Measurements from ENCODE around the gene SLC9A9. TPM values are rescaled to one million over a fixed set of nuclear protein-coding genes. Genes with fewer than 3 reads are reported as not detected.
A peak's percentile ranks its signal among the peaks of the same experiment; 100 is the strongest.

SLC9A9 gene
- total RNA-seq, 1 donor from 2014 or later = 3.0 TPM

DNA sequence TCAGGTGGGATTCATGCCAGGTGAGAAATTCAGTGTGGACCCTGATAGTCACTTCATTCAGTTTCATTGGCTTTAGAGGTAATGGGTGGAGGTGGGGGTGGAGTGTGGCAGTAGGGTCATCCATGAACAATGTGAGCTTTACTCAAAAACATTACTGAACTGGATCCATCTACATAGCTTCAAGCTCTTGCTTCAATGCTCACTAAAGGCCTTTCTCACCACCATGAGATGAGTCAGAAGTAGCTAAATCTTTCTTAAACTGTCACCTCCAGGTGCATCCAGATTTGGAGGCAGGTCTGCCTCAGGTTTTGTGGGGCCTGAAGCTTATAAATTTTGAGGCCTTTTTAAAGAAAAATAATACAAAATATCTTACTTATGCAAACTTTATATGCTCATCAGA is 365.1 kb downstream of the SLC9A9 start:
- TF ChIP-seq, protein P1, sequence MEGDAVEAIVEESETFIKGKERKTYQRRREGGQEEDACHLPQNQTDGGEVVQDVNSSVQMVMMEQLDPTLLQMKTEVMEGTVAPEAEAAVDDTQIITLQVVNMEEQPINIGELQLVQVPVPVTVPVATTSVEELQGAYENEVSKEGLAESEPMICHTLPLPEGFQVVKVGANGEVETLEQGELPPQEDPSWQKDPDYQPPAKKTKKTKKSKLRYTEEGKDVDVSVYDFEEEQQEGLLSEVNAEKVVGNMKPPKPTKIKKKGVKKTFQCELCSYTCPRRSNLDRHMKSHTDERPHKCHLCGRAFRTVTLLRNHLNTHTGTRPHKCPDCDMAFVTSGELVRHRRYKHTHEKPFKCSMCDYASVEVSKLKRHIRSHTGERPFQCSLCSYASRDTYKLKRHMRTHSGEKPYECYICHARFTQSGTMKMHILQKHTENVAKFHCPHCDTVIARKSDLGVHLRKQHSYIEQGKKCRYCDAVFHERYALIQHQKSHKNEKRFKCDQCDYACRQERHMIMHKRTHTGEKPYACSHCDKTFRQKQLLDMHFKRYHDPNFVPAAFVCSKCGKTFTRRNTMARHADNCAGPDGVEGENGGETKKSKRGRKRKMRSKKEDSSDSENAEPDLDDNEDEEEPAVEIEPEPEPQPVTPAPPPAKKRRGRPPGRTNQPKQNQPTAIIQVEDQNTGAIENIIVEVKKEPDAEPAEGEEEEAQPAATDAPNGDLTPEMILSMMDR (IDR thresholded peaks at IDR 0.05; ENCODE audit: insufficient read depth, low read length, poor library complexity, severe bottlenecking) = no peak
- no peaks in the 10 kb centered on the region for H3K27me3 ChIP-seq (ENCODE audit: control insufficient read depth, insufficient read depth, low read length)
- H3K4me3 ChIP-seq (ENCODE audit: low read depth, low read length) = no peak overlapping the region
- H3K36me3 ChIP-seq (ENCODE audit: control insufficient read depth, insufficient read depth, low read length) = no peaks in the 10 kb centered on the region
- DNase-seq (ENCODE audit: low read depth) = no peak

DNA sequence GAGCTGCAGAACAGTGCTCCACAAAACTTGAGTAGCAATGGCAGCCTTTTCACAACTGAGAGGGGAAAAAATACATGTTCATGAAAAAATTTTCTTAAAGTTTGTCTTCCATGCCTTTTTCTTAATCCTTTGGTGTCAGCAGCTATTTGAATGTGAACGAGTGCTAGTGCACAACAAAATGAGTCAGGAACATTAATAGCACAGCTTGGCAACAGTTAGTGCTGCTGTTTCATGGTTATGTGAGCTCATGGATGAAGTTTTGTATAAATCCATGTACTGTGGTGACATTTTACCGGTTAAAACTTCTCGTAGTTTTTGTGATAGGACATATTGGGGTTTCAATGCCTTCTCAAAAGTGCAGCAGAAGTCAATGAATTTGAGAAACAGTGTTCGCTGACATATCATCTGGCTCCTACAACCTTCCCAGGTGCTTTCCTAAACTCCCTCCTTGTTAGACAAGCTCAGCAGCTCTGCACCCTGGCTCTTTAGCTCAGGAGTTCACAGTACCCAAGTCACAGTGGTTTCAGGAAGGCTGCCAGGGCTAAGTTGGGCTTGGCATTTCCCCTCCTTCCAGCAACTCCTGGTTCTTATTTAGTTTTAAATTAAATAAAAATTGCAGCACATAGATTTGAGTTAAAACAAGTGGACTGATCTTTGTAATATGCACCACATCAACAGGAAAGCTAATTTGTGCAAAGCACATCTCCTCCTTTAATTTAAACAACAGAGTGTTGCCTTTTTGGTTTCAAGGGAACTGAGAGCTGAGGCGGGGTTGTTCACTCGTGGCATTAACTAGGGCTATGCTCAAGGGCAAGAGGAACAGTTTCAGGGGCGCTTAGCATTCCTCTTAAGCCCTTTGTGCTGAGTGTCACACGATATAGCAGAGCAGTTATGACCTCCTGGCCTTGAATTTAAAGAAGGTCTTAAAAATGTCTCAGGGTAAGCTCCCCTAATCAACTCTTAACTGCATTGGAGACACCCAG is 365.9 kb downstream of the SLC9A9 start:
- no peaks in the 10 kb centered on the region for H3K36me3 ChIP-seq (ENCODE audit: control insufficient read depth, insufficient read depth, low read length)
- DNase-seq (ENCODE audit: low read depth) = no peak
- no peaks in the 10 kb centered on the region for H3K27me3 ChIP-seq (ENCODE audit: control insufficient read depth, insufficient read depth, low read length)
- H3K4me3 ChIP-seq (ENCODE audit: low read depth, low read length) = no peak overlapping the region
- TF ChIP-seq, protein P1 (IDR thresholded peaks at IDR 0.05; ENCODE audit: insufficient read depth, low read length, poor library complexity, severe bottlenecking) = no peak

DNA sequence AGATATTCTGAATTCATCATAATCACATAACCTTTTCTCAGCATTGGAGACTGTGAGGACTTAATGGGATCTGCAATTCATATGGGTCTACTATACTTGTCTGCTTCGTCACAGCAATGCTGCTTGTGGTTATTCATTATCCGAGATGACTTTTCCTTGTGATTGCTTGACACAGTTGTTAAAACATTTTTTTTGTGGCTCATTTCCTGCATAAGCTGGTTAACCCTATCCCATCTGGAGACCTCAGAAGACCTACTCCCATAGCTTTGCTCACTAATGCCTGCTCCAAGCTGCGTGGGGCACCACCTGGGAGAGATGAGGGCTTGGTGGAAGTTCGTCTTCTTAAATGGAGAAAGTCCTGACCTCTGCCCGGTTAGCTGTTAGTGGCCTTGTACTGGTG is 367.9 kb downstream of the SLC9A9 start:
- TF ChIP-seq, protein P1 (IDR thresholded peaks at IDR 0.05; ENCODE audit: insufficient read depth, low read length, poor library complexity, severe bottlenecking) = no peak
- DNase-seq (ENCODE audit: low read depth) = peak; percentile 92
- no peak overlapping the region for H3K4me3 ChIP-seq (ENCODE audit: low read depth, low read length)
- no peaks in the 10 kb centered on the region for H3K27me3 ChIP-seq (ENCODE audit: control insufficient read depth, insufficient read depth, low read length)
- H3K36me3 ChIP-seq (ENCODE audit: control insufficient read depth, insufficient read depth, low read length) = no peaks in the 10 kb centered on the region

DNA sequence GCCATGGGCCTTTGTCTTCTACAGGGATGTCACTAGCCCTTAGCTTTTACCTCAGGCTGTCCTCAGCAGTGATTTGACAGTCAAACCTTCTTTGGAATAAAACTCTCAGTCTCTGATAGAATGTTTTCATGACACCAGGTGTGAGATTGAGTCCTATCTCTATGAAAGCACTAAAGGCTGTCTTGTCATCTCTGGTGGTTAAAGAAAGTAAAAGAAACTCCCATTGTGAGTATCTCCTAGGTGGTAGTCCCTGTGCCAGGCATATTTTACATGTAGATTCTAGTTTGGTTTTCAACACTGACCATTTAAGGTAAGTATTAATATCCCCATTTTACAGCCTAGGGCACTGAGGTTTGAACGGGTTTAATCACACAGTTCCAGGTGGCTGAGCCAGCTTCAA is 368.5 kb downstream of the SLC9A9 start:
- DNase-seq (ENCODE audit: low read depth) = no peak
- Histone ChIP-seq H3K4me3 (ENCODE audit: low read depth, low read length) (no peak overlapping the region), H3K27me3 (ENCODE audit: control insufficient read depth, insufficient read depth, low read length) (no peaks in the 10 kb centered on the region), H3K36me3 (ENCODE audit: control insufficient read depth, insufficient read depth, low read length) (no peaks in the 10 kb centered on the region)
- TF ChIP-seq, protein P1 (IDR thresholded peaks at IDR 0.05; ENCODE audit: insufficient read depth, low read length, poor library complexity, severe bottlenecking) = no peak

DNA sequence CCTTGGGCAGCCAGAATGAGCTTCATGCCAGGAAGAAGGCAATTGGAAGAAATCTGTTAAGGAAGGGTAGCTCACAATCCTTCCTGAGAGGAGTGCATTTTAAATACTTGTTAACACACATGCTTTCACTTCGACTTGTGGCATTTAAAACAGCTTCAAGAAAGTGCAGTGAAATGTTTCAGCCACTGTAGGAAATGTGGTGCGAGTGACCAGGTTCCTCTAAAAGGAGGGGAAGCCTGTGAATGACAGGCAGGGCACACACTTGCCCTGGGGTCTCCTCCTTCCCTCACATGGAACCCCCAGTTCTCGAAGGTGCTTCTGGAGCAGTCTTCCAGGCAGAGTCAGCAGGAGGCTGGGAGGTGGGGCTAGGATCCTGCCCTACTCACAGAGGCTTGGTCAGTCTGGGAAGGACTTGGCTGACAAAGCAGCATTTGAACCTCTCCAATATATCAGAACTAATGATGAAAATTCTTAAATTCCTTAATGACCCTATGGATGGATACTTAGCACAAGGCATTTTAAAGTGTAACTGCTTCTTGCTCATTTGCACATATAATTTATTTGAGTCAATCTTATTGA is 370.1 kb downstream of the SLC9A9 start:
- no peaks in the 10 kb centered on the region for H3K36me3 ChIP-seq (ENCODE audit: control insufficient read depth, insufficient read depth, low read length)
- TF ChIP-seq, protein P1 (IDR thresholded peaks at IDR 0.05; ENCODE audit: insufficient read depth, low read length, poor library complexity, severe bottlenecking) = no peak
- H3K4me3 ChIP-seq (ENCODE audit: low read depth, low read length) = no peak overlapping the region
- DNase-seq (ENCODE audit: low read depth) = no peak
- H3K27me3 ChIP-seq (ENCODE audit: control insufficient read depth, insufficient read depth, low read length) = no peaks in the 10 kb centered on the region
